HL-60/S4 (cell line): ENCODE data around the gene PNPLA7.
"Not testable (repeated sequence)": the region's sequence is repeated elsewhere in the genome, so short reads cannot be mapped to it uniquely, and the experiment has no call there.

Experiments
- in situ Hi-C: fragments of 300-500 bp; cut with MboI; formaldehyde crosslinking; loops from 2 replicates; pipeline ENCODE4 v1.14.3; 2022; ENCODE audit warnings: low sequenced_read_pairs

Gene PNPLA7

DNA sequence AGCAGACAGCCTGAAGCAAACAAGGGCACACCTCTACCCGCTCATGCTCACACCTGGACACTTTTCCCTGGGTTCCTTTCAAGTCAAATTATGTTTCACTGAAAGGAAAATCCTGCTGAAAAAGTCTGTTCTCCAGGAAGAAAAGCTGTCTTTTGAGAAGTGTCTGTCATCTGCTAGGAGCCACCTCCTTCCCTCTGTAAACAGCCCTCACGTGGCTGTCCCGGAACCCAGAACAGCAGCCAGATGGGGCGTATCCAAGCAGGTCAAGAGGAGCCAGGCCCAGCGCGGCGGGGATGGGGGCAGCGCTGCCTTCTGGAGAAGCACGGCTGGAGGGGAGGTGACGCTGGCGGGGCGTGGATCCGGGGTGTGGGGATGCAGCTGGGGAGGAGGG, at the start of gene PNPLA7:
Gene PNPLA7 (minus strand): TSS at position 172 of the 391 bp plus-strand sequence. CDS start 205 bp downstream, outside the sequence.
- in situ Hi-C loops, result no loop called here

DNA sequence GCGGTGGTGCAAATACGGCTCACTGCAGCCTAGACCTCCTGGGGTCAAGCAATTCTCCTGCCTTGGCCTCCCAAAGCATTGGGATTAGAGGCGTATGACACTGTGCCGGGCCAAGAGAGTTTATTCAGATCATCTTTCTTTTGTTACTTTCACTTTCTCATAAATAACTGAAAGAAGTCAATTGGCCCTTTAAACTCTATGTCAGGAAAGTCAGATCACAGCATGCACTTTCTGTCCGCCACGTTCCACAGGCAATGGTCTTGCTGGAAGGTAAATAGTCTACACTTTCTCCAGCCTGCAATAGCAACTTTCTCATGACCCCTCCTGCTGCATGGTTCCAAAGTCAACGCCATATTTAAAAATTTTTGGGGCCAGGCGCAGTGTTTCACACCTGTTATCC, 48.7 kb upstream of the PNPLA7 start:
- in situ Hi-C loops, result no loop called here

DNA sequence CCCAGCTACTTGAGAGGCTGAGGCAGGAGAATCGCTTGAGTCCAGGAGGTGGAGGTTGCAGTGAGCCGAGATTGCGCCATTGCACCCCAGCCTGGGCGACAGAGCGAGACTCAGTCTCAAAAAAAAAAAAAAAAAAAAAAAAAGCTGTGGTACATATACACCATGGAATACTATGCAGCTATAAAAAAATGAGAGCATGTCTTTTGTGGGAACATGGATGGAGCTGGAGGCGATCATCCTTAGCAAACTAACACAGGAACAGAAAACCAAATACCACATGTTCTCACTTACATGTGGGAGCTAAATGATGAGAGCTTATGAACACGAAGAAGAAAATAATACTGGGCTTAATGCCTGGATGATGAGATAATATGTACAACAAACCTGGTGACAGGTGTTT, 46.4 kb upstream of the PNPLA7 start:
- in situ Hi-C loops, result not testable (repeated sequence)

DNA sequence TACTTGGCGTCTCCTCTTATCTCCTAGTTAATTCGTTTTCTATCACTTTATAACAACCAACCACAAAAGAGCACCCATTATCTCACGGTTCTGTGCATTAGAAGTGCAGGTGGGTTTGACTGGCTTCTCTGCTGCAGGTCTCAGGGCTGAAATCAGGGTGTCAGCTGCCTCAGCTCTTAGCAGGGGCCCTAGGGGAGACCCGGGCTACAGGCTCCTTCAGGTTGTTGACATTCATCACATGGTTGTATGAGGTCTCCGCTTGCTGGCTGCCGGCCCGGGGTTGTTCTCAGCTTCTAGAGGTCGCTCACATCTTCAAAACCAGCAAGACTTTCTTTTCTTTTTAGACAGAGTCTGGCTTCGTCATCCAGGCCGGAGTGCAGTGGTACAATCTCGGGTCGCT, 43.0 kb upstream of the PNPLA7 start:
- in situ Hi-C loops, result no loop called here

DNA sequence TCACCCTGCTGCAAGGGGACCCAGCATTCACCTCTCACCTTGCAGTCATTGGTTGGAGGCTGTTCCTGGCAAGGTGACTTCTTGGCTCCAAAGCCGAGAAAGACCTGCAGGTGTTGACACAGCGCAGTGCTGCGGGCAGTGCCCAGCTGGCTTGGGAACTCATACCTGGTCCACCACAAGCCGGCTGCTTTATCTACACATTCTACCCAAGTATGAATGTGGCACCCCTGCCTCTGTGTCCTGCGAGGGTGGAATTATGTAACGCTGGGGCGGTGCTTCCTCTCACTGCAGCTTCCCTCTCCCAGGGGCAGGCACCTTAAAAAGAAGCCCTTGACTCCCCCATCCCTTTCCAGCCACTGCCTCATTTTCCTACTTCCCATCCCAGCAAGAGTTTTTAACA, 42.6 kb upstream of the PNPLA7 start:
- in situ Hi-C loops, result no loop called here

DNA sequence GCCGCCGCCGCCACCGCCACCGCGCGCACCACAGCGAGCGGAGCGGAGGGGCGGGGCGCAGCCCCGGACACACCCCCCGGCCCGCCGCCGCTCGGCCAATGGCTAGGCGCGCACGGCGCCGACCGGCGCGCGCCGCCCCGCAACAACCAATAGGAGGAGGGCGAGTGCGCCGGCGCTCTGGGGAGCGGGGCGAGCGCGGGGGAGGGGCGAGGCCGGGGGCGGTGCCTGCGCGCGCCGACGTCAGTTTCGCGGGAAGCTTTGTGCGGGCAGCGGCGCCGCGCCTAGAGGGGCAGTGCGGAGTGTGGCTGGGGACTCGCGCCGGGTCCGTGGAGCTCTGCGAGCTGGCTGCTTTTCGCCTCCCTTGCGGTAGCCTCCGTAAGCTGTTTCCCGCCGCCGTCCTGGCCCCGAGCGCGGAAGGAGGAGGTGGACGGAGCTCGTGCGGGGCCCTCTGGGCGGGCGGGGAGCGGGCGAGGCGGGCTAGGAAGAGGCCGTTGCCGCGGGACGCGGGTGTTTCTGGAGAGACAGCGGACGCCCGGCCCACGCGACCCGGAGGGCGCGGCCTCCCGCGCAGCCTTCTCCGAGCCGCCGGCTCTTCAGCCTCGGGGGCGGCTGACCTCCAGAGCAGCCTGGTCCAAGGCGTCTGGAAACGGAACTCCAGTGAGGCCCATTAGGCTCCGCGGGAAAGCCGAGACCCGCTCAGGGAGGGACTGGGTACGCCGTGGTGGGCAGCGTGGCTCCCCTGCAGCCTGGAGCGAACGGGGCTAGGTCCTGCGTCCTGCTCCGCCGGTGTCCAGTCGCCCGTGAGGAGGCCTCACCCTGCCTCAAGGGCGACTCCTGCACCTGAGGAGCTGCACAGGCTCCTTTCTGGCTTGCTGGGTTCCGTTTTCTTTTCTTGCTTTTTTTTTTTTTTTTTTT, 40.5 kb upstream of the PNPLA7 start, which contains the start of gene ZMYND19:
Gene ZMYND19 (minus strand): TSS at position 44 of the 915 bp plus-strand sequence. CDS start 249 bp downstream, outside the sequence.
- in situ Hi-C loops, result no loop called here

DNA sequence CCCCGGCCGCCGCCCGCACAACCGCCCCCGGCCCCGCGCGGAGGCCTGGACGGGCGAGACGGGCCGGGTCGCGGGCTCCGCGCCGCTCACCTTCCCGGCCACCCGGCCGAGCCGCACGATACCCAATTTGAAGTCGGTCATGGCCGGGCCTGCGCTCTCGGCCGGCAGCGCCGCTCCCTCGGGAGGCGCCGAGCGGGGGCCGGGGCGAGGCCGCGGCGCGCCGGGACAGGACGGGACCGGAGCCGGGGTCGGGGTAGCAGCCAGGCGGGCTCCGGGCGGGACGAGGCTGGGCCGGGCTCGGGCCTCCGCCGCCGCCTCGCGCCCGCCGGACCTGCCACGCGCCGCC, 39.9 kb upstream of the PNPLA7 start:
- in situ Hi-C loops, result no loop called here

DNA sequence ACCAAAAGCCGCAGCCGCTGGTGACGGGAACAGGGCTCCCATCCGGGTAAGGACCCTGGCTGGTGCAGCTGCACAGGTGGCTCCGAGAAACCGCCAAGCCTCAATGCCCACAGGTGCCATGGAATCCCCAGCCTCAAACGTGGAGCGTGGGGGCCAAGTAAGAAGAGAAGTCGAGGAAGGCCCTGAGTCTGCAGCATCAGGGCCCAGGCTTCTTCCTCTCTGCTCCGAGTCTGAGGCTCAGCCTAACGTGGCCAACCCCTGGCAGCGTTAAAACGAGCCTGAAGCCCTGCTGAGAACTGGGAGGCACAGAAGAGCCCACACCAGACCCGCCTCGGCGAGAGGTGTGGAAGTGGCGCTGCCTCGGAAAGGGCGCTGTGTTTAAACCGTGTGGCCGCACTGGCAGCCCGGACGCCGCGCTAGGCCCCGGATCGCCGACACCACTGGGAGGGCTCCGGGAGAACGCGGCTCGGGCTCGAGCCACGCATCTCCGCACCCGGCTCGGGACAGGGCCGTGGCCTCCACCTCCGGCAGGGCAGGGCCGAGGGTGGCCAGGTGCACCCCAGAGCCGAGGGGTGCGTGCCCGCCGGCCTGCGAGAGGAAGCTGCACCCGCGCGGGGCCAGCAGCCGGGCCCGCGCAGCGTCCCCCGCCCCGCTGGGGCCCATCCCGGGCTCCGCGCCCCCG, 39.4 kb upstream of the PNPLA7 start:
- in situ Hi-C loops, result no loop called here

DNA sequence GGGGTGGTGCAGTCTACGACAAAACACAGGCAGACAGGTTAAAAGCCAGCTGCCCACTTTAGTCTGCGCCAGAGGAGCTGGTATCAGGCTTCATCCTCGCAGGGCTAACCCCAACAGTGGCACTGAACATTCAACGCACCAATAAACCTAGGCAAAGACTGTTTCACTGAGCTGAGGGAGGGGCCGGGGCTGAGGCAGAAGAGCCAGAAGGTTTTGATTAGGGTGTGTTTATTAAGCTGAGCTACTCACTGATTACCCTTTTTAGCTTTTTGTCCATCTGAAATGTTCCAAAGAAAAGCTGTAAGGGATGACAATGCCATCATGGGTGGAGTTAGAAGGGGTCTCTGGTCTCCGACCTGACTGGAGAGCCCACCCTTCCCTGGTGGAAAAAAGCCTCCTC, 38.7 kb upstream of the PNPLA7 start:
- in situ Hi-C loops, result no loop called here

DNA sequence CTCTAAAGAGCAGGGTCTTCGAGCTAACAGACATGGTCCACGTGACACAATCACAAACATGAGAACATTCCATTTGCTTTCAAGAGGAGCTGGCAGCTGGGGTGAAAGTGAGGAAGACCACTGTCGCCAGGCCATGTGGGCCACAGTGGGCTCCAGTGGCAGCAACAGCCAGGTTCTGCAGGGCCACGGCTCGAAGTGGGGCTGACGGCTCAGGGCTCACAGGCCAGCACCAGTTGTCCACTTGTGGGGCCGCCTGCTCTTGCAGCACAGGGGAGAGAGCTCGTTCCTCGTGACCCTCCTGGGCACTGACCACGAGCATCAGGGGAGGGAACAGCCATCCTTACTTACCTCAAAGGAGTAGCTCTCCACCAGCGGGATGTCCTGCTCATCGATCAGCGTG, 38.1 kb upstream of the PNPLA7 start:
- in situ Hi-C loops, result no loop called here

DNA sequence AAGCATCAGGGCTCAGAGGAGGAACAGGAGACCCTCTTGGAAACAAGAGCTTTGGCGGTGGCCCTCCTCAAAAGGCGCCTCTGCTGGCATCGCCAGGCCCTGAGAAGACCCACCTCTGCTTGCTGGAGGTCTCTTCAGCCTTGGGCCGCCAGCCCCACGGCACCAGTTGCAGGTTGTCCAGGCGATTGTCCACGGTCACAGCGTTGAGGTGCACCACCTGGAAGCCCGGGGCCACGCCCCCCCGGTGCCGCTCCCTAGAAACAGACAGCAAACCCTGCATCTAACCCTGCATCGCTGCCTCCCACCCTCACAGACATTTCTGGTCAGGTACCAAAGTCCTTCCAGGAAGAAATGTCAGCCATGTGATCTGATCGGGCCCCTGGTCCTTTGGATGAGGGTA, 36.7 kb upstream of the PNPLA7 start:
- in situ Hi-C loops, result no loop called here

DNA sequence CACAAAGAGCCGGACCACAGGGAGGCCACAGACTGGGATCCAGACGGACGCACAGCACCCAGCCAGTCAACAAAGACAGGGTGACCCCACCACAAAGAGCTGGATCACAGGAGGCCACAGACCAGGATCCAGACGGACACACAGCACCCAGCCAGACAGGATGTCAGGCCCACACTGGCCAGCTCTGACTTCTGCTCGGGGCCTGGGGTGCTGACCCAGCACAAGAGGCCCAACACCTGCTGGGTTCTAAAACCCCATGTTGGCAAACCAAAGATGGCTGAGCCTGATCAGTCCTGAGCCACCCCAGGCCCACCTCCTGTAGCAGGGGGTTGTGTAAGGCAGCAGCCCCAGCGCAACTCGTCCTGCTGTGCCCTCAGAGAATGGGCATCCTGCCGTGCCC, 33.8 kb upstream of the PNPLA7 start:
- in situ Hi-C loops, result no loop called here

DNA sequence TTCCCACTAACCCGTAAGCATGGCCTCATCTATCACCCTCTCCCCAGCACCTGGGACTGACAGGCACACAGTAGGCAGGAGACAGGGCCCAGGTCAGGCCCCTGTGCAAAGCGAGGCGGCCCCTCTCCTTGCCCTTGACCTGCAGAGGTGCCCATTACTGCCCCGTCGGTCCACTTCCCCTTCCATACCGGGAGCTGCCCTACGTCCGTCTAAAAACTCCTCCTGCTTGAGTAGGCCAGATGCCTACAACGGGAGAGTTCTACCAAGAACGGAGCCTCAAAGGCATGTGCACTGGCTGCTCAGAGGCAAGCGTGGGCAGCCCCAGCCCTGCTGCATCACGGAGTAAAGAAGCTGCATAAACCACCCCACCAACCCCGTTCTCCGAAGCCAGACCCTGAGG, 33.1 kb upstream of the PNPLA7 start:
- in situ Hi-C loops, result no loop called here

DNA sequence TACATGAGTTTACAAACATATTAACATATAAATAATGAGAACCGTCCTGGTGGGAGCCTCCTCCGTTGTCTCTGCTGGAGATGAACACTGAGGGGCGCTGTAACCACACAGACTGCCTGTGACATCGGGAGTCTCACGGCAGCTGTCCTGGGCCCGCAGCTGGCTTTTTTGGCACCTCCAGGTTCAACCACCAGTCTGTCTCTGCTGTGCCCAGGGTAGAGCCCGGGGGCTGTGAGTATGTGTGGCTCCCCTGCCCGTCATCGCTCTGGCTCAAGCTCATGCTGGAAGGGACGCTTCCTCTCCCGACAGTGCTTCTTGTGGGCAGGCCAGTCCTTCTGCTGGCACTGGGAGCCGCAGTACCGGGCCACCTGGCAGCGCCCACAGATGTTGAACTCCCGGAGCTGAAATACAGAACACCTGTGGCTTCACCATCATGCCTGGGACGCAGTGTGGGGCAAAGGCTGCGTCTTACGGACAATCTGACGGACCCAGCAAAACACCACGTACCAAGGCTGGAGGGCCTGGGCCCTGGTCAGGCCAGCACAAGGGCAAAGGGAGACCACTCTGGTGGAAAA, 32.2 kb upstream of the PNPLA7 start:
- in situ Hi-C loops, result no loop called here

DNA sequence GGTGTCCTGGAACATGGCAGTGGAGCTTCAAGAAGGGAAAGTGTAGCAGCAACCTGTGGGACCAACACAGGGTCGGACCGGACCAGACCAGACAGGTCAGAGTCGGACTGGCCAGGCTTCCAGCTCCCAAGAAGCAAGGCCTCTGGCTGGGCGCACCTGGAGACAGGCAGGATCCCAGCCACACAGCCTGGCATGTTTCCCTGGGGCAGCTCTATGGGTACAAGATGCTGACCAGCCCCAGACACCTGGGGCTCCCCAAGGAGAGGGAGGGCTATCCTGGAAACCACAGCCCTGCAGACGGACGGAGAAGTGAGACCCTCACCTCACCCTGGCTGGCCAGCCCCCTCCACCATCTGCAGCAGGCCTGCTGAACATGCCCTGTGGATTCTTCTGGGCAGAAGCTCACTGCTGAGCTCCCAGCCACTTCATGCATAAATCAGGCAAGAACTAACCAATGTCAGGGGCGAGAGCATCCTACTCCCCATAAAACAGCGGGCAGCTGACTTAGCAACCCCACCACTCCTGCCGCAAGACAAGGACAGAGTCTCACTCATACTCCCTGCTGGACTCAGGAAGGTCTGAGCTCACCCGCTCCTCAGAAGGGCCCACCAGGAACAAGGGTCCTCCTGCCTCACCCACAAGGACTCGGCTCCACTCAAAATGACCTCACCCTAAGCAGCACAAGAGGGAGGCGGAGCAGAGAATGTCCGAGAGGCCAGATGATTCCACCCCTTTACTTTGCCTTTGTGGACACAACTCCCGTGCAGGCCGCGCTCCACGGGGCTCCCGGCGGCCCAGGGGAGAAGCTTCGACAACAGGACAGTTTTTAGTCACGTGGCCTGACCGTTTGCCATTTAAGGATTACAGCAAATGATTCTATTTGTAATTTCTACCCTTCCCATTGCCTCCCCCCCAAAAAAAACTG, 31.4 kb upstream of the PNPLA7 start:
- in situ Hi-C loops, result no loop called here

DNA sequence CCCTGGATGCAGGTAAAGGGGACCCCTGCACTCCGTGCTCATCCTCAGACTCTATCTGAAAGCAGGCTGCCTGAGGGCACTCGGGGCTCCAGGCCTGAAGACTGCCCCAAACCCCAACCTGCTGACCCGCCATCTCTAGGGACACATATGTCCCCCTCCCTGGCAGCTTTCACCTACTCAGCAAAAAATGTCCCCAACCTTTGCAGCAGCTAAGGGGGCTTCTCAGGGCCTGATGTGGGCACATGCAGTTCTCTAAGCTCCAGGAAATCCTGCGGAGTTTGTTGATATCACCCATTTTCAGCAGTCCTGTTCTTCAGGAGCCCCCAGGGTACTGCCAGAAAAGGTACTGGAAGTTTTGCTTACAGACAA, 30.7 kb upstream of the PNPLA7 start:
- in situ Hi-C loops, result no loop called here

DNA sequence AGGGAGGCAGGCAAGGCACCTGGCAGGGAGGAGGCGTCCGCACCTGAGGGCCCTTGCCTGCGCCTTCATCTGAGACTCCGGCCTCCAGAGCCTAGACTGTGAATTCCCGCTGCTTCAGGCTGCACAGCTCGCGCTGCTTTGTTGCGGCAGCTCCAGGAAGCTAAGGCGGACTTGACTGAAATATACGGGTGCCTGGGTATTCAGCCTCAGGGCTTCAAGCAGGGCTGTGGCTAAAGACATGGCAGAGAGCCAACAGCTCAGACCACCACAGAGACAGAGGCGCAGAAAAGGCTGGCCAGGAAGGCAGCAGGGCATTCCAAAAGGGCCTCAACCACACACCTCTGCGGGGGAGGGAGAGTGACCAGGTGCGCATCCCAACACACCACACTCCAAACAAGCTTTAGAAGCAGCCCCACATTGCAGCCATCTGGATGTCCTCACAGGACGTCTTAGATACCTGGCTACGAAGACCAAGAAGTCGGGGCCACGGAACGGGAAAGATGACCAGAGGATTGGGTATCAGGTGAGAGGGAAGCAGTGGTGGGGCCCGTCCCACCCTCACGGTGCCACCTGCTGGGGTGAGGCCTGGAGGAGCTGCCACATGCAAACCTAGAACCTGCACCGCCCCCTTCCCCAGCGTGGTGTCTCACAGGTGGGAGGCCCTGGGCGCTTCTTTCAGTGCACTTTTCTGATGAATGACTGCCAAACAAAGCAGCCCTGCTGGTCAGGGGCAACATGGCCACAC, 30.2 kb upstream of the PNPLA7 start:
- in situ Hi-C loops, result no loop called here

DNA sequence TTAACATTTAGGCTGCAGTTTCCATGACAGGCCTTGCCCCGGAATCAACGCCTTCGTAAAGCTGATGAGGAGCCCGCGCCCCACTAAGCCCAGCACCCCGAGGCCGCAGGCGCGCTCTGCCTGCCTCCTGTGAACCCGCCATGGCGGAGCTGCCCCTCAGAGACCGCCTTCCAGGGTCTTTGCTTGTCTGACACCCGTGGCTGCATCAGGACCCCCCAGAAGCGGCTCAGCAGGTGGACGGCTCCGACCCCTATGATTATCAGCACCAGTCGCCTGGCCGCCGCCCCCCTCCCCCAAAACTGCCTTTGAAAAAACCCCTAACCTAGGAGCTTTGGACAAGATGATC, 29.0 kb upstream of the PNPLA7 start:
- in situ Hi-C loops, result no loop called here

DNA sequence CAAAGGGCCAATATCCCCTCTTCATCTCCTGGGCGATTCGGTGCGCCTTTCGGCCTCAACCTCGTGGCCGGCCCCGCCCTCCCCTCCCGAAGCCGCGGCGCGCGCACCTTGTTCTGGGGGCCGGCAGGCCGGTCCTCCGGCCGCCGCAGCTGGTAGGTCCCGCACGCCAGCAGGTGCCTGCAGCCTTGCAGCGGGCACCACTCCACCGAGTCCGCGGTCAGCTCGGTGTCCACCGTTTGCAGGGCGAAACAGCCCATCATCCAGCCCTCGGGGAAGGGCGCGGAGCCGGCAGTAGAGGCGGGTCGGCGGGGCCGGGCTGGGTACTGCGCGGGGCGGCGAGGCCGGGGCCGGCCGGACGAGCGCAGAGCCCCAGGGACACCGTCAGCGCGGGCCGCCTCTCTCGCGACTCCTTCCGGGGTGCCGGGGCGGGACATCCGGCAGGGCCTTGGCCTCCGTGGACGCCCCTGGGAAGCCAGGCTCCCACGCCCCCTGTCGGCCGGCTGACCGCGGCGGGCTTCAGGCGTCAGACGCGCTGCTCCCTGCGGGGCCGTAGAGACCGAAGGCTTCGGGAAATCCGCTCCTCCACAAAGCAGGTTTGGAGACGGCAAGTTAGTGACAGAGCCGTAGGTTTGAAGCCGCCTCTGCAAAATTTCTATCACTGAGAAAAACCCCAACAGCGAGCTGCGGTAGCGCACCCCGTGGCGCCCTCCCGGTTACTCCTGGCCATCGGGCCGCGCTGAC, 28.5 kb upstream of the PNPLA7 start, which contains the start of gene DPH7:
Gene DPH7 (minus strand): TSS at position 408 of the 741 bp plus-strand sequence. CDS start 148 bp downstream, at position 260.
- in situ Hi-C loops, result no loop called here
